ENCODE data around the gene DRC3. TPM values are rescaled to one million over a fixed set of nuclear protein-coding genes. Genes with fewer than 3 reads are reported as not detected.

The DRC3 gene
- total and polyA plus RNA-seq, 2 experiments from 2014 or later = 1.1 to 1.8 TPM

- Histone ChIP-seq H3K27me3 (no peaks in the 10 kb centered on the region), H2AFZ (no peak overlapping the region), H3K4me2 (peak overlapping the region; percentile 54), H3K9me3 (ENCODE audit: low read depth) (no peaks in the 10 kb centered on the region), H3K36me3 (replicated peaks; ENCODE audit: insufficient read depth, low read depth) (no peaks in the 10 kb centered on the region), H3K9me2 (replicated peaks; ENCODE audit: insufficient read depth) (no peaks in the 10 kb centered on the region), H3K79me2 (peaks cover 79% of the 10 kb centered on the region), H3K4me3 (no peak overlapping the region), H3K4me1 (ENCODE audit: insufficient read depth) (peaks cover 18% of the 10 kb centered on the region), H4K20me1 (ENCODE audit: insufficient read depth, poor library complexity, severe bottlenecking) (peaks cover 12% of the 10 kb centered on the region), H3K27ac (peak overlapping the region; percentile 79)
- TF ChIP-seq, protein P1, sequence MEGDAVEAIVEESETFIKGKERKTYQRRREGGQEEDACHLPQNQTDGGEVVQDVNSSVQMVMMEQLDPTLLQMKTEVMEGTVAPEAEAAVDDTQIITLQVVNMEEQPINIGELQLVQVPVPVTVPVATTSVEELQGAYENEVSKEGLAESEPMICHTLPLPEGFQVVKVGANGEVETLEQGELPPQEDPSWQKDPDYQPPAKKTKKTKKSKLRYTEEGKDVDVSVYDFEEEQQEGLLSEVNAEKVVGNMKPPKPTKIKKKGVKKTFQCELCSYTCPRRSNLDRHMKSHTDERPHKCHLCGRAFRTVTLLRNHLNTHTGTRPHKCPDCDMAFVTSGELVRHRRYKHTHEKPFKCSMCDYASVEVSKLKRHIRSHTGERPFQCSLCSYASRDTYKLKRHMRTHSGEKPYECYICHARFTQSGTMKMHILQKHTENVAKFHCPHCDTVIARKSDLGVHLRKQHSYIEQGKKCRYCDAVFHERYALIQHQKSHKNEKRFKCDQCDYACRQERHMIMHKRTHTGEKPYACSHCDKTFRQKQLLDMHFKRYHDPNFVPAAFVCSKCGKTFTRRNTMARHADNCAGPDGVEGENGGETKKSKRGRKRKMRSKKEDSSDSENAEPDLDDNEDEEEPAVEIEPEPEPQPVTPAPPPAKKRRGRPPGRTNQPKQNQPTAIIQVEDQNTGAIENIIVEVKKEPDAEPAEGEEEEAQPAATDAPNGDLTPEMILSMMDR (IDR thresholded peaks at IDR 0.05; ENCODE audit: poor library complexity) = no peak
- WGBS (ENCODE audit: low lambda C conversion rate, missing lambda C conversion rate) = 89% methylated on average over 5 of the region's 5 CpGs
- no peak for DNase-seq (ENCODE audit: low spot score)
Measured at GRCh38 chr17:17958982-17959381, 13.7 kb upstream of the DRC3 start.

GRCh38 chr17:17959520-17960361, 12.9 kb upstream of the DRC3 start:
- TF ChIP-seq EZH2 (IDR thresholded peaks at IDR 0.05; ENCODE audit: borderline replicate concordance) (no peak), EZH2phosphoT487 (IDR thresholded peaks at IDR 0.05; ENCODE audit: low read depth, severe bottlenecking, unreplicated experiment) (no peak)
- TF ChIP-seq, protein P1 (IDR thresholded peaks at IDR 0.05; ENCODE audit: poor library complexity) = no peak
- Histone ChIP-seq H3K4me1 (ENCODE audit: insufficient read depth) (peaks cover 18% of the 10 kb centered on the region), H3K9me3 (ENCODE audit: low read depth) (no peaks in the 10 kb centered on the region), H3K36me3 (replicated peaks; ENCODE audit: insufficient read depth, low read depth) (no peaks in the 10 kb centered on the region), H3K79me2 (peaks cover 82% of the 10 kb centered on the region), H4K20me1 (ENCODE audit: insufficient read depth, poor library complexity, severe bottlenecking) (peaks cover 17% of the 10 kb centered on the region), H2AFZ (no peak overlapping the region), H3K27me3 (no peaks in the 10 kb centered on the region), H3K4me3 (no peak overlapping the region), H3K4me2 (peak overlapping the region; percentile 54), H3K9me2 (replicated peaks; ENCODE audit: insufficient read depth) (no peaks in the 10 kb centered on the region), H3K27ac (peak overlapping the region; percentile 79)
- no peak for DNase-seq (ENCODE audit: low spot score)
- 62% methylated on average over 7 of the region's 7 CpGs for WGBS (ENCODE audit: low lambda C conversion rate, missing lambda C conversion rate)

- H3K36me3 ChIP-seq (replicated peaks; ENCODE audit: insufficient read depth, low read depth) = no peaks in the 10 kb centered on the region
- no peak overlapping the region for H2AFZ ChIP-seq
- DNase-seq (ENCODE audit: low spot score) = no peak
- no peaks in the 10 kb centered on the region for H3K27me3 ChIP-seq
- no peak overlapping the region for H3K4me3 ChIP-seq
- peaks cover 17% of the 10 kb centered on the region for H4K20me1 ChIP-seq (ENCODE audit: insufficient read depth, poor library complexity, severe bottlenecking)
- peaks cover 18% of the 10 kb centered on the region for H3K4me1 ChIP-seq (ENCODE audit: insufficient read depth)
- H3K27ac ChIP-seq = peak overlapping the region; percentile 79
- H3K4me2 ChIP-seq = peak overlapping the region; percentile 54
- no peaks in the 10 kb centered on the region for H3K9me3 ChIP-seq (ENCODE audit: low read depth)
- no peaks in the 10 kb centered on the region for H3K9me2 ChIP-seq (replicated peaks; ENCODE audit: insufficient read depth)
- TF ChIP-seq EZH2phosphoT487 (IDR thresholded peaks at IDR 0.05; ENCODE audit: low read depth, severe bottlenecking, unreplicated experiment) (no peak), EZH2 (IDR thresholded peaks at IDR 0.05; ENCODE audit: borderline replicate concordance) (no peak)
- TF ChIP-seq, protein P1 (IDR thresholded peaks at IDR 0.05; ENCODE audit: poor library complexity) = no peak
- 67% methylated on average over 5 of the region's 5 CpGs for WGBS (ENCODE audit: low lambda C conversion rate, missing lambda C conversion rate)
- H3K79me2 ChIP-seq = peaks cover 83% of the 10 kb centered on the region
Measured at GRCh38 chr17:17960500-17961030, 12.1 kb upstream of the DRC3 start.
